GM18870 (cell line): ENCODE measurements around the gene AP1S2.
A peak's percentile ranks its signal among the peaks of the same experiment; 100 is the strongest.

Source experiments
- ATAC-seq: cut with Tn5 transposase; IDR thresholded peaks from one replicate; pipeline ENCODE4 v1.9.1; 2021; ENCODE audit warnings: moderate library complexity; ENCODE audit not compliant: unreplicated experiment

Gene AP1S2

DNA sequence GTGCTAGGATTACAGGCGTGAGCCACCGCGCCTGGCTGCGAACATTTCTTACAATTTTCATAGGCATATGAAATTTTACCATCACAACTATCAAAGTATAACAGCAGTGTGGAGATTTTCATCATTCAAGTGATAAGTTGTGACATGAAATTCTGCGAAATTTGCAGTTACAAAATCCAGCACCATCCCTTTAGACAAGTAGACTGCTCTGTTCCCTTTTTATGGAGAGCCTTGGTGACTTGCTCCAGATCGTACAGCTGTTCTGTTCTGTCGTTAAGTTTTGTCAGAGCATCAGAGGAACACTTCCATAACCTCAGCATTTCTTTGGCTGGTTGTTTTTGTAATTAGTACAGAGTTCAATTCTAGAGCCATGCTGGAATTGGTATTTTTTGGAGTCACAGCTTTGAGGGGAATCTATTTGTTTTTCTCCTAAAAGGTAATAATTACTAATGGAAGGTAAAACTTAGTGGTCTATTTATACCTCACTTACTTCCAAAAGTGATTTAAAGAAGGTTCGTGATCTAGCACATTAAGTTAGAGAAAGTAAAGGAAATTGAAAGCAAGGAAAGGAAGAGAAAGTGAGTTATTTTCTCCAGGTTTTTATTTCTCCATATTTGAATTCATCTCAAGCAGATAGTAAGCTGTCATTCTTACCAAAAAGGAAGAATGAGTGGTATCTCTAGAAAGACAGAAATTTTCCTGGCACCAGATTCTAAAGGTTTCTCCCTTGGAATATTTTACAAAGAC lies 42.2 kb downstream of the AP1S2 start:
- no peak for ATAC-seq

DNA sequence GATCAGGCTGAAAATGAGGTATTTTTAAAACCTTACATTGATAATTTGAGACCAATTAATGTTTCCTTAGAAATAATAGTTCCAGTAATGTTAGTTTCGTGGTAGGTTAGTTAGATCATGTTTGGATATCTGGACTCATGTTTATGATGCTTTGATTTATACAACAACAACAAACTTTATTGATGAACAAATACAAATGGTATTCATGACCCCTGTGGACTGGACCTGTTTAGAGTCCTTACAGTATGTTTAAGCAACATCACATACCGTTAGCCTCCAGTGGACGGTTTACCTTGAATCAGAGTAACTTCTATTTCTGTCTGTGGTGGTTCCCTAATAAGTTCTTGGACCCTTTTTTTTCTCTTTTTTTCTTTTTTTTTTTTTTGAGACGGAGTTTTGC lies 46.4 kb downstream of the AP1S2 start:
- no peak for ATAC-seq

DNA sequence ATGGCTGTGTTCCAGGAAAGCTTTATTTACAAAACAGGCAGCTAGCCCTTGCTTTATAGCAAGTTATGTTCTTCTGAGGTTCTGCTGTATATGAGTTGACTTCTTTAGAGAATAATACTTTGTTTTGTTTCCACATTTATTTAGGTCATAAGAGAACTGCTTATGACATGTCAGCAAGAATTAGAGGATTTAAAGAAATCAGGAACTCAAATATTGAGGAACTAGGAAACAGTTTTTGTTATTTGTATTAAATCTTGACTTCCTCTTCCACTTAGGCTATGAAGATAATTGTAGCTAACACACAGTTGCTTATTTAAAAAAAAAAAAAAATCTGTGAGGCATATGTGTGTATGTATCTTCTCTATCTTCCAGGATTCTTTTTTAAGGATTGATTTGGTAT lies 50.0 kb downstream of the AP1S2 start:
- no peak for ATAC-seq

DNA sequence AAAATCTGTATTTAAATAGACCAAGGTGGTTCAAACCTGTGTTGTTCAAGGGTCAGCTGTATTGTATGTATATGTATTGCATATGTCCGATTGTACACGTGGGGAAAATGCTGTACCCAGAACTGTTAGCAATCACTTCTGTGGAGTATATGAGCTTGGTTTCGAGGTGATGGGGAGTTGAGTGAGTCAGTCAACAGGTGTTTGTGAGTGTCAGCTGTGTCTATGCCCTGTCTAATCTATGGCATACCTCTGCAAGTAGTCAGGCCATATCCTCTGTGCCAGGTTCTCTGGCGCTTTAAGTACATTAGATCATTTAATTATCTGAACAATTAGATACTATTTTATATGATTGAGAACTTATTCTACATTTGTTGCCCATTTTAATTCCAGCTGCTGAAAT lies 56.9 kb downstream of the AP1S2 start:
- ATAC-seq = no peak

DNA sequence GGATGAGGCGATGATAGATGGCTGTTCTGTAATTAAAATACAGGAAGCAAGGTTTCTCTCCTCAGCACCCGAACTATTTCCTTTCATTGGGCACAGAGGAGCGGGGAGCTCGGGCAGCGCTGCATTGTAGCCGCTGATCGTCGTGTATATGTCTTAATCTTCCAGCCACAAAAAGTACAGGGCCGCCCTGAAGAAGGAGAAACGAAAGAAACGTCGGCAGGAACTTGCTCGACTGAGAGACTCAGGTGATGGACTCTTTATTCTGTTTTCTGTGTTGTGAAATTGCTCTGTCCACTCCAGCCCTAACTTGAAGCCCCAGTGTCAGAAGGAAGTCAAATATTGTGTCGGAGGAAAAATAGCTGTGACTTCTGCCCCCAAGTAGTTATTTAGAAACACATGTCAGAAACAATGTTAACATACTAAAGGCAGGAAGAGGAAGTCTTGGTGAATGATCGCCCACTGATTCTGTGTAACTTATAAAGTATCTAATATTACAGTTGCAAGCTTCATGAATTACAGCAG lies 63.8 kb downstream of the AP1S2 start:
- ATAC-seq = peak; percentile 23

DNA sequence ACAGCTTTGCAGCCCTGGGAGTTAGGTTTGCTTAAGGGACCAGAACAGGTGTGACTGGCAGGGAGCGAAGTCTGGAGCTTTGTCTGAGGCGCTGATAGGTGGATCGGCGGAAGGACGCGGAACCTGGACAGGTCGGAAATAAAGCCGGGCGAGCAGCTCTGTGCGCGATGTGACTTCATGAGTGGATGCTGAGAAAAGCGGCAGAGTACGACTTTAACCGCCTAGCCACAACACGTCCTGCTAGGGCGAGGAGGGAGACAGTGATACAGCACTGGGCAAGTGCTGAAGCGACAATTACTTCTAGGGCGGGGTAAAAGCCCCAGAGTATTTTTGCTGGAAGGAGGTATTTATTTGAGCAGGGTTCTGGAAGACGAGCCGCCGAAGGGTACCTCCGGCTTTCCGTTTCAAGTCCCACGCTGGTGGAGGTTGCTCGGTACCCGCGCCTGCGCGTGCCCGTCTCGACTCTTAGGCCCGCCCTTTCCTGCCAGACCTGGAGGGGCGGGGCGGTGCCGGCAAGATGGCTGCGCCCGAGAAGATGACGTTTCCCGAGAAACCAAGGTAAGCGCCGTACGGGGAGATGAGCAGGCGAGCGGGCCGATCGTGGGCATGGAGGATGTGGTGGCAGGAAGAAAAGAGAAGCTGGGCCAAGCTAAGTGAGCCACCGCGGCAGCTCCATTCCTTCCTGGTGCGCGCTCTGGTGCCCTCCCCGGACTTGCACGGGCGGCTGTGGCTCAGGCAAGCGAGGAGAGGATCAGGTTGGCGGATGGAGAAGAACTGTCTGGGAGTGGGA lies 64.4 kb downstream of the AP1S2 start, which contains the start of gene ZRSR2:
ZRSR2 (plus strand) TSS at position 506 of the 790 bp plus-strand sequence; CDS start at position 518, 12 bp downstream.
- peak; percentile 81 for ATAC-seq

DNA sequence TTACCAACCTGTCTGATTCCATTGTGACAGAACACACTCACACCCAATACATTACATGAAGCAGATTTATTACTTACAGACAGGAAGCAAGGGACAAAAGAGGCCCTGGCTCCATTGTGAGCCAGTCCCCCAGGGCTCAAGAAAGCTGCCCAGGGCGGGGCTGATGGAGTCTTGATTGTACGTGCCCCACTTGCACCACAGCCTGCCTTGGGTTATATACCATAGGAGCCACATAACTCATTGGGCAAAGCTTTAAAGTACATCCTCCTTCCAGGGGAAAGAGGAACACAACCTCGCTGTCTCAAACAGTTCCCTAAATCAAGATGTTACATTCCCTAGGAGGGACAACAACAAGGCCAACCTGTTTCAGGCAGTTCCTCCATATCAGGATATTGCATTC lies 67.7 kb downstream of the AP1S2 start:
- no peak for ATAC-seq

DNA sequence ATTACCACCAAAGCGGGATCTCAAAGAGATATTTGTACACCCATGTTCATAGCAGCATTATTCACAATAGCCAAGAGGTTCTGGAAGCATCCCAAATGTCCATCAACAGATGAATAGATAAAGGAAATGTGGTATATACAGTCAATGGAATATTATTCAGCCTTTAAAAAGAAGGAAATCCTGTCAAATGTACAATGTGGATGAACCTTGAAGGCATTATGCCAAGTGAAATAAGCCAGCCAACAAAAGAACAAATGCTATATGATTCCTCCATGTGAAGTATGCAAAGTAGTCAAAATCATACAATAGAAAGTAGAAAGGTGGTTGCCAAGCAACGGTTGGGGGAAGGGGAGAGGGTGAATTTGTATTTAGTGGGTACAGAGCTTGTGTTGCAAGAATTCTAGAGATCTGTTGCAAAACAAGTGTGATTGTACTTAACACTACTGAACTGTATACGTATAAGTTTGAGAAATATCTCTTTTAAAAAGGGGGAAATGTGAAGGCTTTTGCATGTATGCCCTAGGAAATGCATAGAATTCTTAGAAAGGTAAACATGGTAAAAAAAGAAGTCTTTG lies 69.3 kb downstream of the AP1S2 start:
- ATAC-seq = no peak

DNA sequence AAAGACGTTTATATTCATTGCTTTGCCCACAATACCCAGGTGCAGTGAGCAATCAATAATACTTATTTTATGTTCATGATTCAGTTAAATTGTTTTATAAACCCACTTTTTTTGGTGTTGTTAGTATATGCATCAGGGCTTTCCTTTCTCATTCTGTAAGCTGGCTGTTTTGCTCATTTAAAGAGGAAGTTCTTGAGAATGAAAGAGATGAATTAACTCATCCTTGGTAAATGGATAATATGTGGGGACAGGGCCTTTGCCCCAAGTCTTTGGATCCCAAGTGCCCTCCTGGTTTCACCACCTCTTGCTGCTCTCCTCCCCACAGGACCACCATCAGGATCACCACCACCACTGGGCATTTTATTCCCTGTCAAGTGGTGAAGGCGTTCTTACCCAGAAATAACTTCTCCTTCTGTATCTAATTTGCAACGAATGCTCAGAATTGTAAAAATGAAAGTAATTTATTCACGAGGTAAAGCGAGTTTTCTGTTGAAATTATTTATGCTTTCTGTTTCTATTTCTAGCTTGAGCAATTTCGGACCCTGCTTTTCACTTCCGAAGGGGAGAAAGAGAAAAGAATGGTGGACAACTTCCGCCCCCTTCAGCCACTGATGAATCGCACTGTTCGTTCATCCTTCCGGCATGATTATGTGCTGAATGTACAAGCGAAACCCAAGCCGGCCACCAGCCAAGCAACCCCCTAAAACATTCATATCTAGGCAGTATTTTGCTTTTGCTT lies 72.5 kb downstream of the AP1S2 start:
- peak; percentile 73 for ATAC-seq
